OCI-LY7 (cell line): ENCODE results near the gene COL23A1.

Experiments used
- CTCF ChIP-seq: fragments of 200-600 bp; sonication (generic); conservative IDR thresholded peaks from 2 replicates; pipeline ENCODE4 v1.5.1; 2014; ENCODE audit warnings: mild to moderate bottlenecking, antibody characterized with exemption, low read length, moderate library complexity, mixed read lengths
- EZH2phosphoT487 ChIP-seq: fragments of 200-600 bp; sonication (generic); IDR thresholded peaks from 2 replicates; pipeline ENCODE4 v1.6.1; 2018; ENCODE audit warnings: low read depth, borderline replicate concordance, mild to moderate bottlenecking, mixed run types, antibody characterized with exemption, low read length, moderate library complexity, mixed read lengths

GRCh38 chr5:178468196-178468685, 122.0 kb downstream of the COL23A1 start:
- TF ChIP-seq CTCF (no peak), EZH2phosphoT487 (no peak)
